H9 (cell line): ENCODE results near the gene IGIP. TPM values are rescaled to one million over a fixed set of nuclear protein-coding genes. Genes with fewer than 3 reads are reported as not detected.

Source experiments
- DNase-seq: peaks from one replicate; pipeline ENCODE4 v3.0.0-alpha.2; 2017
- H2AFZ ChIP-seq: one replicate; pipeline ENCODE4 v1.6.1; 2013; ENCODE audit warnings: mild to moderate bottlenecking, low read length, control low read depth, moderate library complexity
- H2AK5ac ChIP-seq: 2 replicates; pipeline ENCODE4 v1.6.1; 2013; ENCODE audit warnings: low read length, control low read depth, mixed read lengths; ENCODE audit not compliant: insufficient read length
- H2BK120ac ChIP-seq: one replicate; pipeline ENCODE4 v1.6.1; 2013; ENCODE audit warnings: low read depth, mild to moderate bottlenecking, low read length, control low read depth, inconsistent platforms; ENCODE audit not compliant: poor library complexity, severe bottlenecking
- H2BK12ac ChIP-seq: 2 replicates; pipeline ENCODE4 v1.6.1; 2013; ENCODE audit warnings: low read length, control low read depth, mixed read lengths, low read depth; ENCODE audit not compliant: insufficient read length
- H2BK15ac ChIP-seq: 2 replicates; pipeline ENCODE4 v1.6.1; 2013; ENCODE audit warnings: low read depth, low read length, control low read depth
- H2BK20ac ChIP-seq: one replicate; pipeline ENCODE4 v1.6.1; 2013; ENCODE audit warnings: low read depth, mild to moderate bottlenecking, low read length, control low read depth, inconsistent platforms; ENCODE audit not compliant: poor library complexity, severe bottlenecking
- H2BK5ac ChIP-seq: 2 replicates; pipeline ENCODE4 v1.6.1; 2013; ENCODE audit warnings: low read length, control low read depth, mixed read lengths; ENCODE audit not compliant: insufficient read length
- H3K14ac ChIP-seq: 2 replicates; pipeline ENCODE4 v1.6.1; 2013; ENCODE audit warnings: low read length, control low read depth; ENCODE audit not compliant: insufficient read depth
- H3K18ac ChIP-seq: 2 replicates; pipeline ENCODE4 v1.6.1; 2013; ENCODE audit warnings: low read depth, mild to moderate bottlenecking, mixed read lengths, low read length, control low read depth; ENCODE audit not compliant: insufficient read length
- H3K23ac ChIP-seq: 2 replicates; pipeline ENCODE4 v1.6.1; 2013; ENCODE audit warnings: low read length, control low read depth, mixed read lengths, low read depth; ENCODE audit not compliant: insufficient read length
- H3K23me2 ChIP-seq: 2 replicates; pipeline ENCODE4 v1.6.1; 2013; ENCODE audit warnings: low read depth, mild to moderate bottlenecking, mixed read lengths, low read length, control low read depth; ENCODE audit not compliant: insufficient read length, poor library complexity, severe bottlenecking
- H3K27ac ChIP-seq: 2 replicates; pipeline ENCODE4 v1.5.1; 2013; ENCODE audit warnings: low read length, control low read depth, mixed read lengths, low read depth; ENCODE audit not compliant: insufficient read length
- H3K27me3 ChIP-seq: 2 replicates; pipeline ENCODE4 v1.6.1; 2013; ENCODE audit warnings: low read length, control low read depth, inconsistent platforms; ENCODE audit not compliant: insufficient read depth
- H3K4ac ChIP-seq: 2 replicates; pipeline ENCODE4 v1.6.1; 2013; ENCODE audit warnings: low read depth, mild to moderate bottlenecking, control low read depth, inconsistent platforms, low read length, moderate library complexity
- H3K4me1 ChIP-seq: 2 replicates; pipeline ENCODE4 v1.6.1; 2013; ENCODE audit warnings: low read length, control low read depth, inconsistent platforms; ENCODE audit not compliant: insufficient read depth
- H3K4me2 ChIP-seq: 2 replicates; pipeline ENCODE4 v1.6.1; 2013; ENCODE audit warnings: low read length, control low read depth, mixed read lengths; ENCODE audit not compliant: insufficient read length, insufficient read depth
- H3K56ac ChIP-seq: 2 replicates; pipeline ENCODE4 v1.6.1; 2013; ENCODE audit warnings: low read depth, mild to moderate bottlenecking, mixed read lengths, low read length, control low read depth; ENCODE audit not compliant: insufficient read length
- H3K79me1 ChIP-seq: 2 replicates; pipeline ENCODE4 v1.6.1; 2013; ENCODE audit warnings: low read depth, mild to moderate bottlenecking, moderate library complexity, low read length, control low read depth, inconsistent platforms; ENCODE audit not compliant: insufficient read depth, poor library complexity, severe bottlenecking
- H3K79me2 ChIP-seq: 2 replicates; pipeline ENCODE4 v1.6.1; 2013; ENCODE audit warnings: low read length, control low read depth, inconsistent platforms; ENCODE audit not compliant: insufficient read depth
- H3K9ac ChIP-seq: 2 replicates; pipeline ENCODE4 v1.6.1; 2013; ENCODE audit warnings: low read length, control low read depth, mixed read lengths; ENCODE audit not compliant: insufficient read length; ENCODE audit errors: extremely low read depth
- H3K9me3 ChIP-seq: one replicate; pipeline ENCODE4 v1.6.1; 2013; ENCODE audit warnings: low read depth, low read length, inconsistent platforms; ENCODE audit not compliant: control insufficient read depth
- H3T11ph ChIP-seq: one replicate; pipeline ENCODE4 v1.6.1; 2013; ENCODE audit warnings: mild to moderate bottlenecking, low read length, control low read depth, inconsistent platforms
- H4K20me1 ChIP-seq: one replicate; pipeline ENCODE4 v1.6.1; 2013; ENCODE audit not compliant: control insufficient read depth, insufficient read length, insufficient read depth
- H4K5ac ChIP-seq: 2 replicates; pipeline ENCODE4 v1.6.1; 2013; ENCODE audit warnings: low read depth, mild to moderate bottlenecking, mixed read lengths, low read length, control low read depth; ENCODE audit not compliant: insufficient read length
- H4K8ac ChIP-seq: replicated peaks from 2 replicates; pipeline ENCODE4 v1.6.1; 2013; ENCODE audit warnings: low read length, control low read depth, mixed read lengths, low read depth; ENCODE audit not compliant: insufficient read length
- H4K91ac ChIP-seq: 2 replicates; pipeline ENCODE4 v1.6.1; 2013; ENCODE audit warnings: low read depth, mild to moderate bottlenecking, moderate library complexity, mixed read lengths, low read length, control low read depth; ENCODE audit not compliant: insufficient read length
- H3K27ac Mint-ChIP-seq, 3 experiments: 2 replicates in 2 of 3; 3 replicates in 1 of 3; pipeline ENCODE4 v1.8.0; 2020 to 2021; ENCODE audit warnings: mixed read lengths in 3 of 3, mild to moderate bottlenecking in 1 of 3, moderate library complexity in 1 of 3
- H3K27me3 Mint-ChIP-seq: 2 replicates; pipeline ENCODE4 v1.8.0; 2021; ENCODE audit warnings: low read depth, mild to moderate bottlenecking, moderate library complexity, mixed read lengths
- H3K36me3 Mint-ChIP-seq, 3 experiments: 2 replicates in 2 of 3; 3 replicates in 1 of 3; pipeline ENCODE4 v1.8.0; 2020 to 2021; ENCODE audit warnings: low read depth in 3 of 3, mixed read lengths in 3 of 3; ENCODE audit not compliant: insufficient read depth in 1 of 3
- H3K4me1 Mint-ChIP-seq, 2 experiments: 2 replicates each; pipeline ENCODE4 v1.8.0; 2020; ENCODE audit warnings: mixed read lengths in 2 of 2
- H3K4me3 Mint-ChIP-seq, 2 experiments: 2 replicates in 1 of 2; 3 replicates in 1 of 2; pipeline ENCODE4 v1.8.0; 2020 to 2021; ENCODE audit warnings: mild to moderate bottlenecking in 2 of 2, mixed read lengths in 2 of 2, moderate library complexity in 1 of 2
- H3K9me3 Mint-ChIP-seq, 2 experiments: 2 replicates in 1 of 2; 3 replicates in 1 of 2; pipeline ENCODE4 v1.8.0; 2020; ENCODE audit warnings: mild to moderate bottlenecking in 2 of 2, mixed read lengths in 2 of 2, moderate library complexity in 1 of 2
- WGBS: extraction: QIAGEN DNeasy Blood & Tissue Kit; methylation state at CpG from one replicate; pipeline ENCODE4 v1.1.7; 2013; ENCODE audit warnings: missing lambda C conversion rate, low lambda C conversion rate, mixed read lengths; ENCODE audit not compliant: insufficient read length; ENCODE audit errors: extremely low coverage; 5-methylcytosine and 5-hydroxymethylcytosine counted together
- total RNA-seq: library from RNA; stranded (reverse); gene quantifications from 2 replicates; pipeline ENCODE4 v1.2.1, GENCODE V29; 2021
- TF ChIP-seq, protein P1 (sequence below): fragments of 200-600 bp; sonication (generic); conservative IDR thresholded peaks from 3 replicates; pipeline ENCODE4 v1.8.0; 2021; ENCODE audit warnings: antibody characterized with exemption, mild to moderate bottlenecking

IGIP gene
- total RNA-seq, 1 experiment from 2014 or later: 0.52 TPM

DNA sequence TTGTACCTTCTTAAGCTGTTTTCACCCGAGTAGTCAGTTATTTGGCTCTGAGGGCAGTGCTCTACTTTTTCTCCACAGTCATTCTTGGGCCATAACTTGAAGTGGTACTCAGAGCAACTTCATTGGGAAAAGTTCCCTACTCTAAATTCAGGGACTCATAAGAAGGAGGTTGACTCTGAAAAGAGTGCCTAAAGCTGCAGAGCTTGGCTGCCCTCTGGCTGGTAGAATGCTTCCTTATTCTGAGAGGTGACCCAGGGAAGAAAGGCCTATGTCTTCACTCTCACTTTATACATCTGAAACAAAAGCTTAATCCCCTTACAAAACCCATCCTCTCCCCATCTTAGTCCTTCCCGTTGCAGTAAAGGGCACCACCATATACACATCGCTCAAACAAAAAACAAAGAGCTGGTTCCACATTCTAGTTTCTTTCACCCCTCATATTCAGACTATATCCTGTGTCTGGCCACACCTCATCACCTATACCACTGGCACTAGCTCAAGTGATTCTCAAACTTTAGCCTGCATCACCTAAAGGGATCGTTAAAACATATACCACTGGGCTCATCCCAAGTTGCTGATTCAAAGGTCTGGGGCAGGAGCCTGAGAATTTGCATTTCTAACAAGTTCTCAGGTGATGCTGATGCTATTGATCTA lies 7.9 kb downstream of the IGIP start:
- Mint-ChIP-seq H3K36me3 (no peaks in the 10 kb centered on the region), H3K27me3 (peaks cover 6% of the 10 kb centered on the region), H3K4me1 (peaks cover 14 to 20% of the 10 kb centered on the region in 2 experiments), H3K9me3 (no peaks in the 10 kb centered on the region), H3K27ac (no peak overlapping the region), H3K4me3 (no peak overlapping the region)
- Histone ChIP-seq H3K27ac (no peak overlapping the region), H2BK20ac (no peak overlapping the region), H2AFZ (no peak overlapping the region), H4K91ac (no peak overlapping the region), H3K79me1 (no peaks in the 10 kb centered on the region), H2AK5ac (no peak overlapping the region), H3K4me1 (peaks cover 3% of the 10 kb centered on the region; the same call in 1 of the 2 replicates), H3K23ac (no peak overlapping the region), H4K5ac (no peak overlapping the region), H4K20me1 (no peaks in the 10 kb centered on the region), H3K79me2 (no peaks in the 10 kb centered on the region), H2BK120ac (no peak overlapping the region), H3K4ac (no peak overlapping the region), H3K23me2 (no peaks in the 10 kb centered on the region), H2BK12ac (no peak overlapping the region), H3K4me2 (no peak overlapping the region), H3K9ac (no peak overlapping the region), H3K14ac (no peak overlapping the region), H2BK15ac (no peak overlapping the region), H3K18ac (no peak overlapping the region), H2BK5ac (no peak overlapping the region), H3K56ac (no peak overlapping the region), H3K27me3 (no peaks in the 10 kb centered on the region), H4K8ac (no peak overlapping the region), H3K9me3 (no peaks in the 10 kb centered on the region), H3T11ph (no peak overlapping the region)
- no CpG with 5 or more reads among the region's 4 CpGs for WGBS
- TF ChIP-seq, protein P1, sequence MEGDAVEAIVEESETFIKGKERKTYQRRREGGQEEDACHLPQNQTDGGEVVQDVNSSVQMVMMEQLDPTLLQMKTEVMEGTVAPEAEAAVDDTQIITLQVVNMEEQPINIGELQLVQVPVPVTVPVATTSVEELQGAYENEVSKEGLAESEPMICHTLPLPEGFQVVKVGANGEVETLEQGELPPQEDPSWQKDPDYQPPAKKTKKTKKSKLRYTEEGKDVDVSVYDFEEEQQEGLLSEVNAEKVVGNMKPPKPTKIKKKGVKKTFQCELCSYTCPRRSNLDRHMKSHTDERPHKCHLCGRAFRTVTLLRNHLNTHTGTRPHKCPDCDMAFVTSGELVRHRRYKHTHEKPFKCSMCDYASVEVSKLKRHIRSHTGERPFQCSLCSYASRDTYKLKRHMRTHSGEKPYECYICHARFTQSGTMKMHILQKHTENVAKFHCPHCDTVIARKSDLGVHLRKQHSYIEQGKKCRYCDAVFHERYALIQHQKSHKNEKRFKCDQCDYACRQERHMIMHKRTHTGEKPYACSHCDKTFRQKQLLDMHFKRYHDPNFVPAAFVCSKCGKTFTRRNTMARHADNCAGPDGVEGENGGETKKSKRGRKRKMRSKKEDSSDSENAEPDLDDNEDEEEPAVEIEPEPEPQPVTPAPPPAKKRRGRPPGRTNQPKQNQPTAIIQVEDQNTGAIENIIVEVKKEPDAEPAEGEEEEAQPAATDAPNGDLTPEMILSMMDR: peak; percentile 11; the same call in 1 of the 3 replicates
- DNase-seq: no peak
